Measurements from ENCODE around the gene LIX1.
"Not testable (repeated sequence)": the region's sequence is repeated elsewhere in the genome, so short reads cannot be mapped to it uniquely, and the experiment has no call there.

LIX1 gene

DNA sequence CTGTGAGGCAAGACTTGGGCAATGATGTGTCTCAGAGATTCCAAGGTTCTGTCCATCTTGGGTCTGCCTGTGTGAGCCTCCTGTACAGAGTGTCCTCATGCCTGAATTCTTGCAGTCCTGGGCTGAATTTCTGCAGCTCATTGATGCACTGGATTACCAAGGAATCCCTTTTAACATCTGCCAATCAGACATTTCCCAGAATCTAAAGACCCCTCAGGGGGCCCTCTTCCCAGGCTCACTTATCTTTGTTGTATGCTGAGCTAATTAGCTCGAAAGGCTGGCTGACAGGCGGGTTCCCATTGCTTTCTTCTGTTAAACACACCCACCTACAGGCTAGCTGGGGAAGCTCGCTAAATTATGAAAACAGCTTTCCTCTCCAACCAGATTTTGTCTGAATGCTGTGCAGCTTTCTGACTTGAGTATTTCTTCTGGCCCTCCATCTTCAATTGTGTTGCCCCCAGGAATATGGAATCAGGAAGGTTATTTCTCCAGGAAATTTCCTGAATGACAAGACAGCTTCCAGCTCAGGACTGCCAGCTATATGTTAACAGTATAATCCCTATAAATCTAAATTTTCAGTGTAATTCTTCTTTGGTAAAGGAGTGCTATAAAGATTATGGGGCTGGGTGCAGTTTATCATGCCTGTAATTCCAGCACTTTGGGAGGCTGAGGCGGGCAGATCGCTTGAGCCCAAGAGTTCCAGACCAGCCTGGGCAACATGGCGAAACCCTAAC, at the start of gene LIX1:
Gene LIX1, minus strand, starts transcription at position 91 of the 734 bp plus-strand sequence. Its CDS starts 35 bp downstream, at position 56.
- peak; percentile 21 for DNase-seq

DNA sequence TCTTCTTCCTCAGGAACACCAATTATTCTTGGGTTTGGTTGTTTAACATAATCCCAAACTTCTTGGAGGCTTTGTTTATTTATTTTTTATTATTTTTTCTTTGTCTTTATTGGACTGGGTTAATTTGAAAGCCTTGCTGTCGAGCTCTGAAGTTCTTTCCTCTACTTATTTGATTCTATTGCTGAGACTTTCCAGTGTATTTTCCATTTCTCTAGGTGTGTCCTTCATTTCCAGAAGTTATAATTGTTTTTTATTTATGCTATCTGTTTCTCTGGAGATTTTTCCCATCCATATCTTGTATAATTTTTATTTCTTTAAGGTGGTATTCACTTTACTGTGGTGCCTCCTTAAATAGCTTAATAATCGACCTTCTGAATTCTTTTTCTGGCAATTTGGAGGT, 49.5 kb upstream of the LIX1 start:
- DNase-seq: no peak

DNA sequence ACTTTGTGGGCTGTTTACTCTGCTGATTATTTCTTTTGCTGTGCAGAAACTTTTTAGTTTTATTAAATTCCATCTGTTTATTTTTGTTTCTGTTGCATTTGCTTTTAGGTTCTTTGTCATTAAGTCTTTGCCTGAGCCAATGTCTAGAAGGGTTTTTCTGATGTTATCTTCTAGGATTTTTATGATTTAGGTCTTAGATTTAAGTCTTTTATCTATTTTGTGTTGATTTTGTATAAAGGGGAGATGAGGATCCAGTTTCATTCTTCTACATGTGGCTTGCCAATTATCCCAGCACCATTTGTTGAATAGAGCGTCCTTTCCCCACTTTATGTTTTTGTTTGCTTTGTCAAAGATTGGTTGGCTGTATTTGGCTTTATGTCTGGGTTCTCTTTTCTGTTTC, 47.1 kb upstream of the LIX1 start:
- not testable (repeated sequence) for DNase-seq

DNA sequence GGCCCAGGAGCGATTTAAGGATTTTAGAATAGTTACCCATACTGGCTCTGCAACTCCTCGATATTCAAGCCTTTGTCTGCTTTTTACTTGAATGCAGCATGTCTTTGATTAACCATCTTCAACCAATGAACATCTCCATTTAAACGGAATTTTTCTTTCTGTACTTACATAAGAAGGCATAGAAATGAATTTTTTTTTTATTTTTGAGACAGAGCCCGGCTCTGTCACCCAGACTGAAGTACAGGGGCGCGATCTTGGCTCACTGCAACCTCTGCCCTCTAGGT, 41.5 kb upstream of the LIX1 start:
- DNase-seq: no peak

DNA sequence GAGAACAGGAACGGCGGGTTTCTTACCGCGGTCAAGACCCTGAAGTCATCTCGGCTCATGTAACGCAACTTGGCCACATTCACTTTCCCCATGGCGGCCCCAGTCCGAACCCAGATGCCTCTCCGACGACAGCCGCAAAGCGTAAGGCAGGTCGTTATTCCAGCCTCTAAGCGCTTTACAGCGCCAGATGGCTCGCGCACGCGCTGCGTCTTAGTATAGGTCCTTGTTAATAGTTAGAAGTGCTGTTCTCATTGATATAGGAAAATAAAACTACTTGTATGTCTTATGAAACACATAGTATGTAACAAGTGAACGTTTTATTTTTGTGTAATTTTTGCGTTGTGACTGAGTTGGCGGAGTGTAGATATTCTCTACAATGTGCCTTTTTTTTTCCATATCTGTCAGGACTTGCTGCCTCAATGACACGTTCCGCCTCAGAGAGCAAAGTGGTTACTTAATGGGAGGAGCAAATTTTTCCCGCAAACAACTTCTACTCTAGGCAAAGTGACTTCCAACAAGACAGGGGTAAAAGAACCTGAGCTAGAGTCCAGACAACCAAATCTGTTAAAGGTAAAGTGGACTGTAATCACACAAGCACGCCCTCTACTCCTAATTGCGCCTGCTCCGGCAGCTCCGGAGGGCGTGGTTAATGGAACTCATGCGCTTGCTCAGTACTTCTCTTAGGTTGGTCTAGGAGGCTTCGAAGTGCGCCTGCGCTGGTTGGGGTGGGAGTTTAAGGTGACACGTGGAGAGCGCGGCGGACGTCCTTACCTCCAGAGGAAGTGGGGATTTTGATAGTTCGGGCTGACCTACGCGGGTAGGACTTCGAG, 40.9 kb upstream of the LIX1 start, which contains the start of gene RIOK2:
Gene RIOK2, minus strand, starts transcription at position 148 of the 830 bp plus-strand sequence. Its CDS starts 56 bp downstream, at position 92.
- peak; percentile 96 for DNase-seq

DNA sequence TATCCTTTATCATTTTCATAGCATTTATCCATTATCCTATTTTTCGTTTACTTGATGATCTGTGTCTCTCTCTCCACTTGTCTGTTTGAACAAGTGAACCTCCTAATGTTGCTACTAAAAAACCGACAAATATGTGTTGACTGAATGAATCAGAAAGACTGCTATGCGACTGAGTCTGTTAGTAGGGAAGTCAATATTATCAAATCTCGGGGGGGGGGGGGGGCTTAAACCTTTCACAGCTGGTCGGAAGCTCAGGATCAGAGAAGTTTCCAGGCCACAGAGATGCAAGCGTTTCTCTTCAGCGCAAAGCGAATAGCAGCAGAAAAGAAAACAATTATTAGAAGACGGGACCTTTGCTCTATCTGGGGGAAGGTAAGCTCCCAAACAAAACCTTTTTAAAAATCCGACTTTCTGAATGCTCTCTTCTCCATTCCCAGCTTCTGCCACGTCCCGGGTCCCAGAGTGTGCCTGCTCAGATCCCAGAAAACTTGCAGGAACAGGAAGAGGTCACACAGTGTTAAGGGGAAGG, 40.2 kb upstream of the LIX1 start:
- DNase-seq: no peak

DNA sequence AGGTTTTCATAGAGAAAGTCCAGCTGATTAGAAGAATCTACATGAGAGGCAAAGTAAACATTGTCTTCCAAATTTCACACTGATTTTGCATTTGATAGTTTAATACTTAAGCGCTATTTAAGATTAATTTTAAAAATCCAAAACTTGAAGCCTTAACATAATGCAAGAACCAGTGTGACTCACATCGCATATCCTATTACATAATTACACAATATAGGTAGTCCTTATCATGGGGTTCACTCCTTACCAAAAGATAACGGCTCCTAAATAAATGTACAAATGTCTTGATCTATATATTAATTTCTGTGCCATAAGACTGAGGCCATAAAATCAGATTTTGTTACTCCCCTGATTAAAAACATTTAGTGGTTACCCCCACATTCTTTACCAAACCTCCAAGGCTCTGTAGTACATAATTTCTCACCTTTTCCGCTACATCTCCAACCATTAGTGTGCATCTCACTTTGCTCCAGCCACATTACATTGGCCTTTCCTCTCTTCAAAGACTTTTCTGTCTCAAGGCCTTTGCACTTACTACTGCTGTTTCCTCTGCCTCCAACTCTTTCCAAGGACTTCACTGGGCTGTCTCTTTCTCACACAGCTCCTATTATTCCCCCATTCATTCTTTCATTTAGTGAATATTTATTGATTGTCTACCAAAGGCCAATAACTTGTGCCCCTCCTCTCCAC, 39.6 kb upstream of the LIX1 start:
- DNase-seq: no peak

DNA sequence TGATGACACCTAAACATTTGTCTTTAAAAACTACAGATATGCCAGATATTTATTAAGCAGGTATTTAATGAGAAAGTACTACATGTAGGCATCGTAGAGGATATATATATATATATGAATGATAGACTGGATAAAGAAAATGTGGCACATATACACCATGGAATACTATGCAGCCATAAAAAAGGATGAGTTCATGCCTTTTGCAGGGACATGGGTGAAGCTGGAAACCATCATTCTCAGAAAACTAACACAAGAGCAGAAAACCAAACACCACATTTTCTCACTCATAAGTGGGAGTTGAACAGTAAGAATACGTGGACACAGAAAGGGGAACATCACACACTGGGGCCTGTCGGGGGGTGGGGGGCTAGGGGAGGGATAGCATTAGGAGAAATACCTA, 37.0 kb upstream of the LIX1 start:
- DNase-seq: not testable (repeated sequence)

DNA sequence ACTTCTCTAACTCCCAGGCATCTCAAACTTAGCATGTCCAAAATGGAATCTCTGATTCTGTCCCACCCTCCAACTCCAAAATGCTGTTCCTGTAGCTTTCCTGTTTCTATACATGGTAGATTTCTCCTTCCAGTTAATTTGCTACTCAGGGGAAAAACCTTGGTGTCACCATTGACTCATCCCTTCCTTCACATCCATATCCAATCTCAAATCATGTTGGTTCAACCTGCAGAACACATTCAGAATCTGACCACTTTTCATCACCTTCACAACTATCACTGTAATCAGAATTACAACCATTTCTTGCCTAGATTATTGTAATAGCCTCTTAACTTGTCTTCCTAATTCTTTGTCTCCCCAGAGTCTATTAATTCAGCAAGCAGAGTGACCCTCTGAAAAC, 29.8 kb upstream of the LIX1 start:
- no peak for DNase-seq

DNA sequence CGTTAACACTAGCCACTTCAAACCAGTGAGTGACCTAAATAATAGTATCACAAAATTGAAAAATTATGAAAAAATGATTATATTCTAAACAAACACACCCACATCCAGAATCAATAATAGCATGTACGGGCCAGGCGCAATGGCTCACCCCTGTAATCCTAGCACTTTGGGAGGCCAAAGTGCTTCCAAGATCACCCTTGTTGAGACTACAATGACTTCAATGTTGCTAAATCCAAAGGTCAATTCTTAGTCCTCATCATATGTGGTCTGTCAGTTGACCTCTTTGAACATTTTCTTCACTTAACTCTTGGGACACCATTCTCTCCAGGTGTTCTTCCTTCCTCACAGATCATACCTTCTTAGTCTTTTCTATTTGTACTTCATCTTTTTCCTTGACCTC, 29.3 kb upstream of the LIX1 start:
- no peak for DNase-seq

DNA sequence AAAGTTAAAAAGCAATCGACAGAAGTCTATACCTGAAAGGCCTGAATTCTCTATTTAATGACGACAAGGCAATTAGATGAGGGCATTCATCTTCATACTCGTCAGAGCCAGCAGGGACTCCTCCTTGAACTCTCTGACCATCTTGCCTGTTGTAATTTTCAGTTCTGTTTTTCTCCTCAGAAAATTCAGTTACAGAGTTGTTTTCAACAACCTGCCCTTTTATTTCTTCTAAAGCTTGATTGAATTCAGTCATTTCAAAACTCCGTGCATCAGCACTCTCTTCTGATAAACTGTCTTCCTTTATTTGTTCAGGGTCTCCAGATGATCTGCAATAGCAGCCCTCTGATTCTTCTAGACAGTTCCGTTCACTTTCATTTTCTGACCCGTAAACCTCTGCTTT, 25.0 kb upstream of the LIX1 start:
- no peak for DNase-seq

DNA sequence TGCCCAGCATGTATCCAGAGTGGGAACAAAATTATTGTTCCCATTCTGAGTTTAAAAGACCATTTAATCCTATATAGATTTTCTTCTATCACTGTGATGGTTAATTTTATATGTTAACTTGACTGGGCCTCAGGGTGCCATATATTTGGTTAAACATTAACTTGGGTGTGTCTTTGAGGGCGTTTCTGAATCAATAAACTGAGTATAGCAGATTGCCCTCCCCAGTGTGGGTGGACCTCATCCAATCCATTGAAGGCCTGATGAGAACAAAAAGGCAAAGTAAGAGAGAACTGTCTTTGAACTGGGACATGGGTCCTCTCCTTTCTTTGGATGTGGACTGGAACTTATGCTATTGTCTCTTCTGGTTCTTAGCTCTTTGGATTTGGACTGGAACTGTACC, 23.3 kb upstream of the LIX1 start:
- no peak for DNase-seq

DNA sequence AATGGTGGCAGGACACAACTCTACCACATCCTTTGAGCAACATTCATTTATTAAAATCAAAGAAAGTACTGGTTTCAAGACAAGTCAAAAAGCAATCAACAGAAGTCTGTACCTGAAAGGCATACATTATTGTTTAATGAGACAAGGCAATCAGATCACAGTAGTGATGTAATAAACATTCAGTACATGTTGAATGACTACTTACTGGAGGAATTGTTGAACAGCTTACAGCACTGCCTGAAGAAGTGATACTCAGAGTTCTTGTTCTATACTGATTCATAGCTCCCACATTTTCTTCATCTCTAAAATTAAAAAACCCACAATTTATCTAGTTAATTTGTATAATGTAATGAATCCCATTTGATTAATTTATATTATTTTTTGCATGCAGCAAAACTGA, 22.4 kb upstream of the LIX1 start:
- no peak for DNase-seq

DNA sequence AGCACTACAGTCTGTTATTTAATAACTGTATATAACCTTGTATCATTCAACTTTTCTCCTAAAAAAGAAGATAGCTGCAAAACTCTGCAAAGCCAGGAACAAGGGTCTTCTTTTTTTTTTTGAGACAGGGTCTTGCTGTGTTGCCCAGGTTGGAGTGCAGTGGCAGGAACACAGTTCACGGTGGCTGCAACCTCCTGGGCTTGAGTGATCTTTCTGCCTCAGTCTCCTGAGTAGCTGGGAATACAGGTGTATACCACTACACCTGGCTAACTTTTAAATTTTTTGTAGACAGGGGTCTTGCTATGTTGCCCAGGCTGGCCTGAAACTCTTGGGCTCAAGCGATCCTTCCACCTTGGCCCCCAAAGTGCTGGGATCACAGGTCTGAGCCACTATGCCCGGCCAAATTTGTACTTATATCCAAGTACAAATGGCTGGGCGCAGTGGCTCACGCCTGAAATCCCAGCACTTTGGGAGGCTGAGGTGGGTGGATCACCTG, 21.4 kb upstream of the LIX1 start:
- no peak for DNase-seq

DNA sequence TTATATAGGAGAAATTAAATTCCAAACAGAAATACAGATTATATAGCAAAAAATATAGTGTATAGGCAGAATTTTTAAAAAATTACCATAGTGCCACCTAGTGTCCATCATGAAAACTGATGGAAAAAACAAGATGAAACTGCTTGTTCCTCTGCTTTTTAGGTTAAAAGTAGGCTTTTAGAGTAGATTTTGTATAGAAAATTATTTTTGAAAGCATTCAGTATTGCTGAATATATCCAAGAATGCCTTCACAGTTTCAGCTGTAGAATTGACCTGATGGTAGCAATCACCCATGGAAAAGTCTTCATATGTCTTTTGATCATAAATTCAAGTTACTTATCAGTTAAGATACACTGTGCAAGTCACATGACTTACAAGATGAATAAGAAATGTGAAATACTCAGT, 21.0 kb upstream of the LIX1 start:
- DNase-seq: no peak

DNA sequence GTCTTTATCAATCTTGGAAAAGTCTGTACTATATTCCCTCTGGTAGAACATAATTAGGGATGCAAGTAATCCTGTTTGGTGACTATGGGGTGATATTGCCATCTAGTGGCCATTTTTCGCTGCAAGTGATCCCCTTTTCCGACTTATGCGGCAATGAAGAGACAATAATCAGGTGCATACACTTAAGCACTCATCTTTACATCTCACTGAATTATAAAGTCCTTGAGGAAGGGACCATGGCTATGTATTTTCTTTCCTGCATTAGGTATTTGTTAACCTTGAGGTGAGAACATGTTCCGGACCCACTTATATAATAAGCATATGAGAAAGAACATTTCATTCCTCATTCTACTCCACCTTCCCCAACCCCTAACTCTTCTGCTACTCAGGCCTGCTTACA, 19.6 kb upstream of the LIX1 start:
- peak; percentile 57 for DNase-seq

DNA sequence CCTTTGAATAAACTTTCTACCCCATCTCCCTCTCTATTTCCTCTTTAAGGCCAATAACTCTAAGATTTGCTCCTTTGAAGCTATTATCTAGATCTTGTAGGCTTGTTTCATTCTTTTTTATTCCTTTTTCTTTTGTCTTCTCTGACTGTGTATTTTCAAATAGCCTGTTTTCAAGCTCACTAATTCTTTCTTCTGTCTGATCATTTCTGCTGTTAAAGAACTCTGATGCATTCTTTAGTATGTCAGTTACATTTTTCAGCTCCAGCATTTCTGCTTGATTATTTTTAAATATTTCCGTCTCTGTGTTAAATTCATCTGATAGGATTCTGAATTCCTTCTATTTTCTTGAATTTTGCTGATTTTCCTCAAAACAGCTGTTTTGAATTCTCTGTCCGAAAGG, 15.3 kb upstream of the LIX1 start:
- no peak for DNase-seq

DNA sequence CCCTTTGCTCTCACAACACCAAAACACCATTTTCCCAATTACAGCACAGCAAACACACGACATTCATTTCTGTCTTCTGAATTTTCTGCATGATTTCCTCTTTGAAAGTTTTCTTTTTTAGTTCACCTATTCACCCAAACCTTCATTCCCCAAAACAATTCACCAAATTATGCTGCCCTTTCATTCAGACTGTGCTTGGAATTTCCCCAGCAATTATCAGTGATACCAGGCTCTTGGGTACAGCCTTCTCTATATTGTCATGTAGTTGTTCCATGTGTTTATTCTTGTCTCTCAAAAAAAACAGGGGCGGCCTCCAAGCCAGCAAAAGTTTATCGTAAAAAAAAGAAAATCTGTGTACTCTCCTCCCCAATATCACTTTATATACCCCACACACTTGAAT, 9.0 kb upstream of the LIX1 start:
- no peak for DNase-seq

DNA sequence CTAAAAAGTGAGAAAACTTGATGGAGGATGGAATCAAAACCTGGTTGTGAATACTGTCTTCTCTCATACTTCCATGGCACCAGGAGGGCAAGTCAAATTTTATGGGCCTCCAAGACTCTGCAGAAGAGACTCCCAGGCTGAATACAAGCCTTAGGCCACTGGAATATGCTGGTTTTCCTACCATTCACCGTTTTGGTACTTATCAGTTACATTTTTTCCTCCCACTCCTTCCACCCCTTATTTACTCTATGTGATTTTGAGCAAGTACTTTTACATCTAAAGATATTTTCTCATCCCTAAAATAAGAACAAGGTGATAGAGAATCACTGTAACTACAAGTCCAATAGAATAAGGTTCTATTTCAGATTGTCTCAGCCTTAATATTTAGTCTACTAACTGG, 8.0 kb upstream of the LIX1 start:
- no peak for DNase-seq

DNA sequence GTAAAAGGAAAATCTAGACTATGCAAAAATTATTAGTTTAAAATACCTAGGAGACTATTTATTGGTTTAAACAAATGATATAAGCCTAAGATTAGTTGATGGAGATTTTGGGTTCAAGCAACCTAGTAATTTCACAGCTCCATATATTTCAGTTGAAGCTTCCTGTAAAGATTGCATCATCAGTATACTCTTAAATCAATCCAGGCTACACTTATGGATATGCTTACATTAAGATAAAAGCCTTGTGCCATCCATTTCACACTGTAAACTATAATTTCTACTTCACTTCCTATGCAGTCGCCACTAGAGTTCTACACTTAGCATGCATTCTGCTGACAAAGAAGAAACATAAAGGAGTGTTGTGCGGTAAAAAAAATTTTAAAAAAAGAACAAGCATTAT, 7.3 kb upstream of the LIX1 start:
- no peak for DNase-seq

DNA sequence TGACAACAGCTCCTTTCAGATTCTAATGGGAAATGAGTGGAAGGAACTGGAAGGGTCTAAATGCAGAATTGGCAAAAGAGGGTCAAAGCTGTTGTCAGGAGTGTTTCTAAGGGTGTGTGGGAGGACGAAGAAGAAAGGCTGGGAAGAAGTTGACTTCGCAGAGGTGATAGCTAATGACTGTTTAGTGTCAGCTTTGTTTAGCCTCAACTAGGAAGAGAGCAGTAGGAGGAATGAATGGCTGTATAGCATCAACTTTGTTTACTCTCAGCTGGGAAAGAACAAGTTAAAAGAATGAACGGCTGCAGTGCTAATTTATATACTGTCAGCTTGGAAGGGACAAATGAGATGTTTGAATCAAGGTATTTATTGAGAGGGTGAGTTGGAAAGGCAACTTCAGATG, 5.9 kb upstream of the LIX1 start:
- no peak for DNase-seq

DNA sequence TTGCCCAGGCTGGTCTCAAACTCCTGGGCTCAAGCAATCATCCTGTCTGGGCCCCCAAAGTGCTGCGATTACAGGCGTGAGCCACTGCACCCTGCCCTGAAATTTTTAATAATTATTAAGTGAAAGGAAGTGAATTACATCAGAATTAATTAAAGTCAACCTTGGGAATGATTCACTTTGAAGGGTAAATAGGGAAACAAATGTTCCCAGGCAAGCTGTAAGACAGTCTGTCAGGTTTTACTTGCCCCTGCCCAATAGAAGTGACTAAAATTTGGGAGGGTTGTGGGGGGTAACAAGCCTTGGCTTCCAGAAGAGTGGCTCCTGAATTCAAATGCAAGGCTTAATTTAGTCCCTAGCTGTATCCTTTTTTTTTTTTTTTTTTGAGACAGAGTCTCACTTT, 1.3 kb upstream of the LIX1 start:
- no peak for DNase-seq

DNA sequence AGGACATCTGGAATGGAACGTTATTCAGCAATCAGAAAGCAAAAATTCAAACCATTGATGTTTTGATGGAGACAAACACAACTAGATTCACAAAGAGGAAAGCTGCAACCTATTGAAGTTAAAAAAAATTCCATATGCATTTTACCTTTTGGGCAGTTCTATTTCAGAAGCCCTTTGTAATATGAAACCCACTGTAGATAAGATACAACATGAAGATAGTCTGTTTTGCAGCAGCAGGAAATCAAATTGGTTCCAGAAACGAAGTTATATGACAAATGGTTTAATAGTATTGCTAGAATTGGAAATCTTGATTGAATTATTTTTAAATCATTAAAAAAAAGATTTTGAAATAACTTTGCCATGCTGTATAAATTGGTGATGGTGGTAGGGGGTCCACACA, 872 bp downstream of the LIX1 start:
- DNase-seq: no peak

DNA sequence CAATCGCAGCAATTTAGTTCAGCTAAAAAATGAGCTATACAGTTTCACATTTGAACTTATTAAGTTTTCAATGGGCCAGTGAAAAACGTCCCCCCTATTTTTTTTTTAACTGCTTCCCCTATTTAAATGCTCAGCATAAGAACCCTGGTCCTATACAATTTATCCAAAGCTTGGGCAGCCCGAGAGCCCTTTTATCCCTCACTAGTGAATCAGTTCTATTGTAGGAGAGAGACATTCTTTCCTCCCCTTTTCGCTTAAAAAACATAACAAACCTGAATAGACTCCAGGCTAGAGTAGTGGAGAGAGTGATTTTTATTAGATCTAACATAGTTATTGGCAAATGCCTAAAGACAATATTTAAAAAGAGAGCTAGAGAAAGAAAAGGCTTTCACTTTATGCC, 1.4 kb downstream of the LIX1 start:
- DNase-seq: no peak
